ENCODE measurements around the gene FMN2.

The FMN2 gene

GRCh38 chr1:240217403-240217802, 125.7 kb downstream of the FMN2 start:
- Histone ChIP-seq H3K9ac (ENCODE audit: low read depth, low read length) (no peak overlapping the region), H3K36me3 (ENCODE audit: insufficient read depth, low read length) (no peaks in the 10 kb centered on the region), H3K9me3 (ENCODE audit: control insufficient read depth, insufficient read depth, low read length) (no peaks in the 10 kb centered on the region), H3K4me1 (ENCODE audit: insufficient read depth, low read length) (no peaks in the 10 kb centered on the region)

- Histone ChIP-seq H3K9me3 (ENCODE audit: control insufficient read depth, insufficient read depth, low read length) (no peaks in the 10 kb centered on the region), H3K9ac (ENCODE audit: low read depth, low read length) (no peak overlapping the region), H3K4me1 (ENCODE audit: insufficient read depth, low read length) (no peaks in the 10 kb centered on the region), H3K36me3 (ENCODE audit: insufficient read depth, low read length) (no peaks in the 10 kb centered on the region)
Measured at GRCh38 chr1:240219104-240219503, 127.4 kb downstream of the FMN2 start.

DNA sequence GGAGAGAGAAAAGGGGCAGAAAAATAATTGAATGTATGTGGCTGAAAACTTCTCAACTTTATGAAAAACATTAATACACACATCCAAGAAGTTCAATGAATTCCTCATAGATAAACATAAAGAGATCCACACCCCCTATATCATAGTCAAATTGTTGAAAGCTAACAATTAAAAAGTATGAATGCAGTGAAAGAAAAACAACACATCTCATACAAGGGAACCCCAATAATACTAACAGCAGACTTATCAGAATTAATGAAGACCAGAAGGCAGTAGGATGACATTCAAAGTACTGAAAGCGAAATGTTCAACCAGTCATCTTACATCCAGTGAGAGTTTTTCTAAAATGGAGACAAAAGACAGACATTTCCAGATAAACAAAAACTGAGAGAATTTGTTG, 134.4 kb downstream of the FMN2 start:
- peaks cover 7% of the 10 kb centered on the region for H3K9me3 ChIP-seq (ENCODE audit: control insufficient read depth, insufficient read depth, low read length)
- H3K9ac ChIP-seq (ENCODE audit: low read depth, low read length): no peak overlapping the region
- no peaks in the 10 kb centered on the region; the same call in 1 of the 2 replicates for H3K36me3 ChIP-seq (ENCODE audit: insufficient read depth, low read length)
- no peaks in the 10 kb centered on the region for H3K4me1 ChIP-seq (ENCODE audit: insufficient read depth, low read length)

- Histone ChIP-seq H3K9ac (ENCODE audit: low read depth, low read length) (no peak overlapping the region), H3K9me3 (ENCODE audit: control insufficient read depth, insufficient read depth, low read length) (peaks cover 7% of the 10 kb centered on the region), H3K4me1 (ENCODE audit: insufficient read depth, low read length) (no peaks in the 10 kb centered on the region), H3K36me3 (ENCODE audit: insufficient read depth, low read length) (no peaks in the 10 kb centered on the region)
Measured at GRCh38 chr1:240230816-240231215, 139.1 kb downstream of the FMN2 start.

- H3K4me1 ChIP-seq (ENCODE audit: insufficient read depth, low read length): no peaks in the 10 kb centered on the region
- no peaks in the 10 kb centered on the region for H3K9me3 ChIP-seq (ENCODE audit: control insufficient read depth, insufficient read depth, low read length)
- H3K36me3 ChIP-seq (ENCODE audit: insufficient read depth, low read length): no peaks in the 10 kb centered on the region
- H3K9ac ChIP-seq (ENCODE audit: low read depth, low read length): no peak overlapping the region
Measured at GRCh38 chr1:240232530-240232929, 140.8 kb downstream of the FMN2 start.

GRCh38 chr1:240234485-240235210, 143.0 kb downstream of the FMN2 start:
- Histone ChIP-seq H3K4me1 (ENCODE audit: insufficient read depth, low read length) (no peaks in the 10 kb centered on the region), H3K36me3 (ENCODE audit: insufficient read depth, low read length) (no peaks in the 10 kb centered on the region), H3K9ac (ENCODE audit: low read depth, low read length) (no peak overlapping the region), H3K9me3 (ENCODE audit: control insufficient read depth, insufficient read depth, low read length) (no peaks in the 10 kb centered on the region)

DNA sequence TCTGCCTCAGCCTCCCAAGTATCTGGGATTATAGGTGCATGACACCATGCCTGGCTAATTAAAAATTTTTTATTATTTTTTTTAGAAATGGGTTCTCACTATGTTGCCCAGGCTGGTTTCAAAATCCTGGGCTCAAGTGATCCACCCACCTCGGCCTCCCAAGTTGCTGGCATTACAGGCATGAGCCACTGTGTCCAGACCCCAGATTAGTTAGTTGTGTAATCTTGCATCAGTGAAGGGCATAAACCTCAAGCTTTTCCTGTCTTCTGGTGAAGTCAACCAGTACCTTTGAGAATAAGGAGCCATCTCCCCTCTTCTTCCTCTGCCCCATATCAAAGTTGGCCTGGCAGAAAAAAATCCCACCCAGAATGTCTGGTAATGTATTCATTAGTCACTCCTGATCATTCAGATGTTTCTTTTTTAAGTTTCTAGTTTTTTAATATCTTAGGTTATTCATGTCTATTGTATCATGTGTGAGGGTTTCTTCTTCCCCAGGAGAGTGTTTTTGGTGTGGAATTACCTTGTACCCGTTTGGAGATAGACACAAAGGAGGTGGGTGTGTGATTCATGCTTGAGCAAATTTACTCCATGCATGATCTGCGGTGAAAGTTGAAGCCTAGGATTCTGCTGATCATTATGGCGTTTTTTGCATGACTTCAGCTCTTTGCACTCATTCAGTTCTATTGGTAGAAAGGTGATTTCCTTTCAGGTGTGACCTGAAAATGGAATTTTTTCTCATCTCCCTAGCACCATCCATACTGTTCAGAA, 144.0 kb downstream of the FMN2 start:
- Histone ChIP-seq H3K36me3 (ENCODE audit: insufficient read depth, low read length) (no peaks in the 10 kb centered on the region), H3K4me1 (ENCODE audit: insufficient read depth, low read length) (no peaks in the 10 kb centered on the region), H3K9ac (ENCODE audit: low read depth, low read length) (no peak overlapping the region), H3K9me3 (ENCODE audit: control insufficient read depth, insufficient read depth, low read length) (no peaks in the 10 kb centered on the region)

DNA sequence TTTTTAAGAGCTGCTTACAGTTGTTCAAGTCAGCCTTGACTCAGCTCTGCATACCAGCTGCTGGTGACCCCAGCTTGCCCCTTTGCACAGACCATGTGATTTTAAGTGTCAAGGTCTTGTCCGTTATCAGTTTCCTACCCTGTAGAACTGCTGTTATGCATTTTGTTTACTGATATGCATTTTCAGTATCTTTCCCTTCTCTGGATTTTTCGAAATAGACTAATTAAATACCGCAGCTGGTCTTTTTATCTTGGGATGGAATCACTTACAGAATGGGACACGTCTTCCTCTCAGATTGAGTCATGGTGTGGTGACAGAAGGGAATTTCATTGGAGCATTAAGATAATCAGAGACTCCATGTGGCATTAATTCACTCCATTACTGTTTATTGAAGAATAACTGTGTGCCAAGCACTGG, 145.6 kb downstream of the FMN2 start:
- H3K4me1 ChIP-seq (ENCODE audit: insufficient read depth, low read length): no peaks in the 10 kb centered on the region
- no peak overlapping the region for H3K9ac ChIP-seq (ENCODE audit: low read depth, low read length)
- no peaks in the 10 kb centered on the region for H3K36me3 ChIP-seq (ENCODE audit: insufficient read depth, low read length)
- H3K9me3 ChIP-seq (ENCODE audit: control insufficient read depth, insufficient read depth, low read length): no peaks in the 10 kb centered on the region

GRCh38 chr1:240239309-240239708, 147.6 kb downstream of the FMN2 start:
- Histone ChIP-seq H3K9me3 (ENCODE audit: control insufficient read depth, insufficient read depth, low read length) (no peaks in the 10 kb centered on the region), H3K4me1 (ENCODE audit: insufficient read depth, low read length) (no peaks in the 10 kb centered on the region), H3K9ac (ENCODE audit: low read depth, low read length) (no peak overlapping the region), H3K36me3 (ENCODE audit: insufficient read depth, low read length) (no peaks in the 10 kb centered on the region)

DNA sequence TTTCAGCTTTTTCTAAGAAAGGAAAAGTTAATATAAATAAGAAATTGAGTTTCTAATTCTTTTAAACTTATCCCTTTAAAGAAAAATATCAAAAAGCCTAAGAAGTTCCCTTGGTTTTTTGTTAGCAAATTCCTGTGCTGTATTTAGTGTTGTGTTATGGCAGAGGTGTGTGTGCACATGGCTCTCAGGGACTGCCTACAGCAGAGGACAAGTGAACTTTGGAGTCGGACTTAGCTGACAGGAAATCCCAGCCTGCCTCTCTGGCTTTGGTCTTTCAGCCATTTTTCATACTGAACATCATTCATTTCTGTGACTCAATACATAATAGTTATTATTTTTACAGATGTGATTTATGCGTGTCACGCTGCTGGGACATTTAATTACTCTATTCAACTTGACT, 149.6 kb downstream of the FMN2 start:
- no peaks in the 10 kb centered on the region for H3K36me3 ChIP-seq (ENCODE audit: insufficient read depth, low read length)
- no peaks in the 10 kb centered on the region for H3K9me3 ChIP-seq (ENCODE audit: control insufficient read depth, insufficient read depth, low read length)
- no peak overlapping the region for H3K9ac ChIP-seq (ENCODE audit: low read depth, low read length)
- no peaks in the 10 kb centered on the region for H3K4me1 ChIP-seq (ENCODE audit: insufficient read depth, low read length)

DNA sequence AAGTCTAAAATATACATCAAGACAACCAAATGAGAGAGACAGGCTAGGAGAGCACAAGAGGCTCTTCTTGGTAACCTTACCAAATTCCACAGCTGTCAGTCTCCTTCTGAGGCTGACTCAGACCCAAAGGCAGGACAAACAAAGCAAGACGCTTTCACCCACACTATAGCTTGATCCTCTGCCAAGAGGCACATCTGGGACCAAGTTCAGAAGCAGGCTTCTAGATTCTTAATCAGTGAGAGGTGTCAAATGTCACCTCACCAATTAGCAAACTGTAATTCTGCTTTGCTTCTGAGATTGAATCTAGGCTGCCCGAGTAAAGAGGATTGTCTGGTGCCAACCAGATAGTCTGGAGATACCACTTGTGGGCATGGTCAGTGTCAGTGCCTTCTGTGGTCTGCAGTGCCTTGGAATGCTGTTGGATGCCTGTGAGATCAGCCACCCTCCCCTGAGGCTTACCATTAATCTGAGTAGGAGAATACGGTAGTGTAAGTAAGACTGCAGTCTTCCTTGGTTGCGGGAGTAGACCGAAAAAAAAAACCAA, 151.0 kb downstream of the FMN2 start:
- Histone ChIP-seq H3K36me3 (ENCODE audit: insufficient read depth, low read length) (no peaks in the 10 kb centered on the region), H3K9ac (ENCODE audit: low read depth, low read length) (no peak overlapping the region), H3K9me3 (ENCODE audit: control insufficient read depth, insufficient read depth, low read length) (no peaks in the 10 kb centered on the region), H3K4me1 (ENCODE audit: insufficient read depth, low read length) (peaks cover 6% of the 10 kb centered on the region; the same call in 1 of the 2 replicates)

GRCh38 chr1:240244968-240245628, 153.4 kb downstream of the FMN2 start:
- Histone ChIP-seq H3K4me1 (ENCODE audit: insufficient read depth, low read length) (peaks cover 6% of the 10 kb centered on the region; the same call in 1 of the 2 replicates), H3K36me3 (ENCODE audit: insufficient read depth, low read length) (no peaks in the 10 kb centered on the region), H3K9ac (ENCODE audit: low read depth, low read length) (no peak overlapping the region), H3K9me3 (ENCODE audit: control insufficient read depth, insufficient read depth, low read length) (no peaks in the 10 kb centered on the region)

- Histone ChIP-seq H3K4me1 (ENCODE audit: insufficient read depth, low read length) (peaks cover 6% of the 10 kb centered on the region; the same call in 1 of the 2 replicates), H3K36me3 (ENCODE audit: insufficient read depth, low read length) (no peaks in the 10 kb centered on the region), H3K9ac (ENCODE audit: low read depth, low read length) (no peak overlapping the region), H3K9me3 (ENCODE audit: control insufficient read depth, insufficient read depth, low read length) (no peaks in the 10 kb centered on the region)
Measured at GRCh38 chr1:240245629-240246020, 153.9 kb downstream of the FMN2 start.

GRCh38 chr1:240247899-240248298, 156.2 kb downstream of the FMN2 start:
- H3K9ac ChIP-seq (ENCODE audit: low read depth, low read length): no peak overlapping the region
- H3K36me3 ChIP-seq (ENCODE audit: insufficient read depth, low read length): no peaks in the 10 kb centered on the region
- H3K4me1 ChIP-seq (ENCODE audit: insufficient read depth, low read length): peaks cover 6% of the 10 kb centered on the region; the same call in 1 of the 2 replicates
- no peaks in the 10 kb centered on the region for H3K9me3 ChIP-seq (ENCODE audit: control insufficient read depth, insufficient read depth, low read length)
